Kidney epithelial cell (primary cell): ENCODE data around the gene RABL6. TPM values are rescaled to one million over a fixed set of nuclear protein-coding genes. Genes with fewer than 3 reads are reported as not detected.
"Not testable (repeated sequence)": the region's sequence is repeated elsewhere in the genome, so short reads cannot be mapped to it uniquely, and the experiment has no call there.

ENCODE experiments used
- DNase-seq: peaks from one replicate; pipeline ENCODE4 v3.0.0-alpha.2; 2010; ENCODE audit warnings: low read depth
- H3K27me3 ChIP-seq: 2 replicates; pipeline ENCODE4 v1.6.0; 2011; ENCODE audit warnings: low read length; ENCODE audit not compliant: control insufficient read depth, insufficient read depth
- H3K36me3 ChIP-seq: 2 replicates; pipeline ENCODE4 v1.5.1; 2011; ENCODE audit warnings: low read length; ENCODE audit not compliant: control insufficient read depth, insufficient read depth
- H3K4me3 ChIP-seq: 2 replicates; pipeline ENCODE4 v1.5.1; 2011; ENCODE audit warnings: low read depth, mild to moderate bottlenecking, control low read depth, low read length
- CTCF ChIP-seq: IDR thresholded peaks from 2 replicates; pipeline ENCODE4 v1.5.1; 2011; ENCODE audit warnings: mild to moderate bottlenecking, moderate library complexity, low read length, control low read depth, inconsistent platforms; ENCODE audit not compliant: insufficient read depth, poor library complexity, severe bottlenecking
- total RNA-seq: library from RNA; depleted of rRNA; stranded (reverse); fragments of >200 nt; gene quantifications from 2 replicates; pipeline ENCODE4 v1.2.3, GENCODE V29; 2015

The RABL6 gene
- 99.3 and 118 TPM in 2 replicates for total RNA-seq

- TF ChIP-seq CTCF: no peak
- H3K4me3 ChIP-seq: peak within 1 kb of the TSS; percentile 92
- no peaks in the 10 kb centered on the region for H3K36me3 ChIP-seq
- no peaks in the 10 kb centered on the region for H3K27me3 ChIP-seq
- DNase-seq: no peak
Measured at GRCh38 chr9:136807281-136808074, at the start of gene RABL6. RABL6 (plus strand) TSS chr9:136807948; CDS start chr9:136808197, 249 bp downstream.

GRCh38 chr9:136759001-136759400, 48.7 kb upstream of the RABL6 start:
- no peak for TF ChIP-seq CTCF
- Histone ChIP-seq H3K27me3 (peaks cover 25% of the 10 kb centered on the region), H3K4me3 (no peak overlapping the region), H3K36me3 (no peaks in the 10 kb centered on the region)
- no peak for DNase-seq

GRCh38 chr9:136759436-136760325, 48.1 kb upstream of the RABL6 start:
- no peak for DNase-seq
- Histone ChIP-seq H3K4me3 (no peak overlapping the region), H3K36me3 (no peaks in the 10 kb centered on the region), H3K27me3 (peaks cover 25% of the 10 kb centered on the region)
- no peak for TF ChIP-seq CTCF

- Histone ChIP-seq H3K36me3 (no peaks in the 10 kb centered on the region), H3K4me3 (no peak overlapping the region), H3K27me3 (peaks cover 29% of the 10 kb centered on the region)
- no peak for DNase-seq
- no peak for TF ChIP-seq CTCF
Measured at GRCh38 chr9:136760424-136760823, 47.3 kb upstream of the RABL6 start.

- peaks cover 31% of the 10 kb centered on the region for H3K27me3 ChIP-seq
- H3K4me3 ChIP-seq, H3K36me3 ChIP-seq: not testable (repeated sequence)
- peak; percentile 78 for TF ChIP-seq CTCF
- peak; percentile 28 for DNase-seq
Measured at GRCh38 chr9:136760834-136761544, 46.8 kb upstream of the RABL6 start.
